ENCODE data around the gene MYH9. TPM values are rescaled to one million over a fixed set of nuclear protein-coding genes. Genes with fewer than 3 reads are reported as not detected.

The MYH9 gene
- total RNA-seq, result 194 and 267 TPM in 2 replicates

DNA sequence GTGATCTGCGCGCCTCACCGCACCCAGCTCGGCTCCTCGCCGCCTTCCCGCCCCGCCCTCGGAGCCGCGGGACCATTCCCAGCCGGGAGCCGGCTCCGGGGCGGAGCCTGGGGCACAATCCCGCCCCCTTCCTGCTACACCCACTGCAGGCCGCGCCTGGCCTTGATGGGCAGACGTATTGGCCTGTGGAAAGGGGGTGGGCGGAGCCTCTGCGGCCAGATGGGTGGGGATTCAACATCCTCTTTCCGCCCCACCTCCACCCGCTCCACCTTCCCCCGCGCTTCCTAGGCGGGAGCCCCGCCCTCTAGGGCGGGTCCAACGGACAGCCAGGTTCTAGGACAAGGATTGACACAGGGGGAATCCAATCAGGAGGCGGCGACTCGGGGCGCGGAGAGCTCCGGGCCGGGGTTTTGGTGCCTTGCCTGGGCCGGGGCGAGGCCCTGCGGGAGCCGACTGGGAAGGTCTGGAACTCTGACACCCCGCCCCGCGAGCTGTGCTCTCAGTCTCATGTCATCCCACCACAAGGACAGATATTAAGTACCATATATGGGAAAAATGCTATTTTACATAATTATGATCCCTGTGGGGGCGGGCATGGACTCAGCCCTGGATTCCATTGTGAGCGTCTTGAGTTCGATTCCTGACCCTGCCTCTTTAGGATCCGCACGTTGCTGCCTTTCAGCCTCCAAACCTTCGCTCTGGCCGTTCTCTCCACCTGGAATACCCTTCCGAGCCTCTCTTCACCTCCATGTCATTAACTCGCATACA is at the start of gene MYH9:
MYH9 (minus strand) TSS at position 9 of the 768 bp plus-strand sequence. CDS start 38,731 bp downstream, outside the sequence.

DNA sequence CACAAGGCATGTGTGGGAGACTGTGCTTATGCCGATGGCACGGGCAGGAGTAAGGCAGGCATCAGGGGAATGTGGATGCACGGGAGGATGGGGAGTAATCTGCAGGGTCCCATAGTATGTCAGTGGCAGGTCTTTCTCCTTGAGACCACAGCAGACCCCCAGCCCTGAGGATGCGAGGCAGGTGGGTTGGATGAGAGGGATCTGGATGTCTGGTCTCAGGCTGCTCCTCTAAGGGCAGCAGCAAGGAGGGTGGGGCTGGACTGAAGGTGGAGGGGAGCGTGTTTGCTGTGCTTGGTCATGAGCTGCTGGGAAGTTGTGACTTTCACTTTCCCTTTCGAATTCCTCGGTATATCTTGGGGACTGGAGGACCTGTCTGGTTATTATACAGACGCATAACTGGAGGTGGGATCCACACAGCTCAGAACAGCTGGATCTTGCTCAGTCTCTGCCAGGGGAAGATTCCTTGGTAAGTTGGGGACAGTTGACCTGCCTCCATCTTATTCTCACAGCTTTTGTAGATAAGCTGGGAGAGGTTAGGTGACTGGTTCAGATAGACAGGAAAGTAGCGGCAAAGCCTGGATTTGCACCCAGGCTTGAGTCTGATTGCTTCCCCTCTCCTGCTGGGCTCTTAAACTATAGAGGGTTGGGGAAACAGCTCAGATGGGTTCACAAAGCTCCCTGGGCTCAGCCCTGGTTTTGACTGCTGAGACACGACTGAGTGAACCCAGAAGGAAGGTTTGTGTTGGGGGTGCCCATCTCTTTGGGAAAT is 134.8 kb downstream of the MYH9 start, which contains the start of gene APOL1:
APOL1 (plus strand) TSS at position 380 of the 769 bp plus-strand sequence. CDS start 1,823 bp downstream, outside the sequence.

DNA sequence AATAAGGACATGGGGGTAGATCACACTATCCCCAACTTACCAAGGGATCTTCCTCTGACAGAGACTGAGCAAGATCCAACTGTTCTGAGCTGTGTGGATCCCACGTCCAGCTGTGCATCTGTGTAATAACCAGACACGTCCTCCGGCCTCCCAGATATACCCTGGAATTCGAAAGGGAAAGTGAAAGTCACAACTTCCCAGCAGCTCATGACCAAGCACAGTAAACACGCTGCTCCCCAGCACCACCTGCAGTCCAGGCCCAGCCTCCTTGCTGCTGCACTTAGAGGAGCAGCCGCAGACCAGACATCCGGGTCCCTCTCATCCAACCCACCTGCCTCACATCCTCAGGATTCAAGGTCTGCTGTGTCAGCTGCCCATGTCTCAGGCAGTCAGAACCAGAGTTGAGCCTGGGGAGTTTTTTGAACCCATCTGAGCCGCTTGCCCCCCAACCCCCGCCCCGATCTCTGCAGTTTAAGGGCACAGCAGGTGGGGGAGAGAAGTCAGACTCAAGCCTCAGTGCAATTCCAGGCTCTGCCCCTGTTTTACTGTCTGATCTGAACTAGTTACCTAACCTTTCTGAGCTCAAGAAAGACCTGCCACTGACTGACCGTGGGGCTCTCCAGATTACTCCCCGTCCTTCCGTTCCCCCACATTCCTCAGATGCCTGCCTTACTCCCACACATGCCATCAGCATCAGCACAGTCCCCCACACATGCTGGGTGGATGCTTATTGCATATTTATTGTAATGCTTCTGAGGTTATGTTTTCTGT is 148.2 kb downstream of the MYH9 start, which contains the start of gene APOL2:
APOL2 (minus strand) TSS at position 127 of the 771 bp plus-strand sequence. CDS start 6,365 bp downstream, outside the sequence.

Small RNA genes lying within 50 kb of the gene (small RNA-seq; reads per million reads assigned to genes)
- gene MIR6819, result not detected

Other genes with a start within 250 kb of the MYH9 start
- gene APOL3, start 227.2 kb downstream of the MYH9 start, total RNA-seq, result 14.1 and 29.0 TPM in 2 replicates
- gene APOL4, start 186.2 kb downstream of the MYH9 start, total RNA-seq, result 0.20 and 1.8 TPM in 2 replicates
- 19.0 and 26.8 TPM in 2 replicates for gene APOL2, start 148.4 kb downstream of the MYH9 start, total RNA-seq
- gene APOL1, start 134.8 kb downstream of the MYH9 start, total RNA-seq, result 3.1 and 10.3 TPM in 2 replicates
- 18.2 and 27.6 TPM in 2 replicates for gene TXN2, start 93.7 kb upstream of the MYH9 start, total RNA-seq
- gene FOXRED2, start 119.1 kb upstream of the MYH9 start, total RNA-seq, result 11.0 and 14.7 TPM in 2 replicates
- 369 and 397 TPM in 2 replicates for gene EIF3D, start 141.2 kb upstream of the MYH9 start, total RNA-seq

Data from subcutaneous preadipocyte (primary cell).